ENCODE data around the gene TMEM63A.

Gene TMEM63A

DNA sequence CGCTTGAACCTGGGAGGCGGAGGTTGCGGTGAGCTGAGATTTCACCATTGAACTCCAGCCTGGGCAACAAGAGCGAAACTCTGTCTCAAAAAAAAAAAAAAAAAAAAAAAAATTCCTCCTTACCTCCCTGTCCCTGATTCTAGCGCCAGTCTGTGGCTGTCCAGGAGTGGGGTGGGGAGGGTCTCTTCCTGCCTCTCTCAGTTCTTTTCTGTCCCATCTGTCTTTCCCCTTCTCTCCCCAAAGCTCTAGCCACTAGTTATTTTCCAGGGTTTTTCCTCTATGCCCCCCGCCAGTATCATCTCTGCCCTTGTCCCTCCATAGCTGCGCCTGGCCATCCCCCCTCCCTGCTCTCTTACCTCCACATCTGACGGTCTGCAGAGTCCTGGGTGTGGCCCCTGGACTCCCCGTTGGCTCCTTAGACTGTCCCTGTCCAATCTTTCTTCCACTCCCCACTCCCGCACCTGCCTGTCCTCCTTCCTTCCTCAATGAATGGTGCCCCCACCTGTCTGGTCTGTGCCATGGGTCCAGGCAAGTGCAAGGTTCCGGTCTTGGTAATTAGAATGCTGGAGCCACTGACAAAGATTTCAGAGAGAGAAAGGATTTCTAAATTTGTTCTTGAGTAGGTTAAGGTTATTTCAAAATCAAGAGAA lies 1.6 kb upstream of the TMEM63A start:
- no peak for DNase-seq

DNA sequence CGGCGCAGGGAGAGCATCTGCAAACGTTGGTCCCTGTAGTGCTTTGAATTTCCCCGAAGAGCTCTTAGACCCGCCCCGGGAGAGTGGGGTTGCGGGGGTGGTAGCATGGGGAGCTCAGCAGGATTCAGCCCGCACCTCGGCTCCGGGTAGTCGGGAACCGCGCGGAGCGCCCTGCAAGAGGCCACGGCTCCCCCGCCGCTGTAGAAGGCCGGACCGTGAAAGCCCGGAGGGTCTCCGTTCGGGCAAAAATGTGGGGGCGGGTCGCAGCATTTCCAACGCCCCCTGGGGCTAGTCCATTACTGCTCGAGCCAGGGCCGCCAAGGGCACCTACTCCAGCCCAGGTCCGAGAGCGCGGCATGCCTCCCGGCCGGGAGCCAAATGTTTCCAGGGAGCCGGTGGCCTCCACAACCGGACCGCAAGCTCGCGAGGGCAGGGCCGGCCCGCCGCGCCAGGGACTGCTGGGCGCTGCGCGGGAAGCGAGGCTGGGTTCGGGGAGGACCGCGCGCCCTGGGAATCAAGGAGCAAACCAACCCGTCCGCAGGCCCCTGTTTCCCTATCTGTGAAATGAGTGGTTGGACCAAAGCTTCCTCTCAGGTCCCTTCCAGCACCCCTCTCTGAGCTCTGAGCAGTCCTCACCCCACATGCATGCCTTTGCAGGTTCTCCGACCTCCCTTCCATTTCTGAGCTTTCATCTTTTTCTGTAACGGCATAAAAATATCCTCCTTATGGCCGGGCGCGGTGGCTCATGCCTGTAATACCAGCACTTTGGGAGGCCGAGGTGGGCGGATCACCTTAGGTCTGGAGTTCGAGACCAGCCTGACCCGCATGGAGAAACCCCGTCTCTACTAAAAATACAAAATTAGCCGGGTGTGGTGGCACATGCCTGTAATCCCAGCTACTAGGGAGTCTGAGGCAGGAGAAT lies 775 bp upstream of the TMEM63A start:
- peak; percentile 79 for DNase-seq

DNA sequence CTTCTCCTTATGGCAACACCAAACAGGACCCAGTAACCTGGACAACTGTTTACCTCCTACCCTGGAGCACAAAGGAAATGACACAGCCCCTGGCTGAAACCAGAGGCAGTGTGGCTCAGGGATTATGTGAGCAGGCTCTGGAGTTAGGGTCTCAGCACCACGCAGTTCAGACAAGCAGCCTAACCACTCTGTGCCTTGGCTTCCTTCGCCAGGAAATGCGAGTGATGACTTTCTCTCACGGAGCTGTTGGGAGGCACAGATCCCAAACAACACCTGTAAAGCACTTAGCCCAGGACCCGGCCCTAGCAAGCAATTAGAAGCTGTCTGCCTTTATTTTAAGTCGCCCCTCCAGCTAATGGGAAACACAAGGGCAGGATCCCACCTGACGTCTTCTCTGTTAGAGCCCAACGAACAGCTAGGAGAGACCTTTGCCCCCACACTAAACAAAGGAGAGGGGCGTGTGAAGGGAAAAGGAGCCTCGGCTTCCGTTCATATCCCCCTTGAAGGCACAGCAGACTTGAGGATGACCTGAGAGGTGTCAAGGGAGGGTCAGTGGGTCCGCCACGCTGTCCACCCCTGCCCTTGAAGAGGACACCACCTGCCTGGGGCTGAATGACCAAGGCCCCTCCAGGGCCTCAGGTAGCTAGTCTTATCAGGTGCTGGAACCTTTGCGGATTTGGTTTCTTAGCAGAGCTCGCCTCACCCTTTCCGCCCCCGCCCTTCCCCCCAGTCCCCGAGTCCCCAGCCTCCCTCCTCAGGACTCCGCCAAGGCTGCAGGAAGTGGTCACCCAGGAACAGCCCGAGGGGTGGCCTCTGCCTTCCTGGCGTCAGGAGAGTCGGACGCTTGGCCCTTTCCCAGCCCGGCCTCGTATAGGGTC lies 860 bp downstream of the TMEM63A start:
- DNase-seq: peak; percentile 34

DNA sequence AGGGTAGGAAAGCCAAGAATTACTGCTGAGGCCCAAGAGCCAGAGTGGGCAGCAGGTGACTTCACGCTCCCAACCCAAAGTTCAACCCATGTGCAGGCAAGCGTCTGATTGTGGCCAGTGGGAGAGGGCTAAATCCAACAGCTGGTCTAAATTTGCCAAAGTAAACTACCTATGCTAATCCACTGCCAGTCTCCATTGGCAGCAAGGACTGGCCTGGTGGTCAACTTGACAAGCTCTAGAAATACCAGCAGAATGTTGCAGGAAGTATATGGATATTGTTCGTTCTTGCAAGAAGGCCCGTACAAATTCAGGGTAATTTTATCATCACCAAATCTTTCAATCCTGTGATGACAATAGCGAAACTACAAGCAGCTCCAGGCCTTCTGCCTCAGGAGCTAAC lies 1.5 kb downstream of the TMEM63A start:
- DNase-seq: no peak

DNA sequence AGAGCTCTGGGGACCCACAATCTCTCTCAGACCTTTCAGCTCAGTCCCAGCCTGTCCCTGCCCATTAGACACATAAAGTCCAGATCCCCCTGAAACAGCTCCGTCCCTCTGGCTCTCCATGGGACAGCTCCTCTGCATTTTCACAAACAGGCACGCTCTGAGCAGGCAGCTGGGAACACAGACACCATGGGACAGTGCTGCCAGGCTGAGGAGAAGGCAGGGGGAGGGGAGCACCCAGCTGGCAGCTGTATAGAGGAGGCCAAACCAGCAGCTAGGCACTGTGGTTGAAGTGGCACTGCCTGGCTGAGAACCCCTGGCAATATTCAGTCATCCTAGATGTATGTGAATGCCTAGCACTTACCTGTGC lies 2.0 kb downstream of the TMEM63A start:
- DNase-seq: peak; percentile 77

DNA sequence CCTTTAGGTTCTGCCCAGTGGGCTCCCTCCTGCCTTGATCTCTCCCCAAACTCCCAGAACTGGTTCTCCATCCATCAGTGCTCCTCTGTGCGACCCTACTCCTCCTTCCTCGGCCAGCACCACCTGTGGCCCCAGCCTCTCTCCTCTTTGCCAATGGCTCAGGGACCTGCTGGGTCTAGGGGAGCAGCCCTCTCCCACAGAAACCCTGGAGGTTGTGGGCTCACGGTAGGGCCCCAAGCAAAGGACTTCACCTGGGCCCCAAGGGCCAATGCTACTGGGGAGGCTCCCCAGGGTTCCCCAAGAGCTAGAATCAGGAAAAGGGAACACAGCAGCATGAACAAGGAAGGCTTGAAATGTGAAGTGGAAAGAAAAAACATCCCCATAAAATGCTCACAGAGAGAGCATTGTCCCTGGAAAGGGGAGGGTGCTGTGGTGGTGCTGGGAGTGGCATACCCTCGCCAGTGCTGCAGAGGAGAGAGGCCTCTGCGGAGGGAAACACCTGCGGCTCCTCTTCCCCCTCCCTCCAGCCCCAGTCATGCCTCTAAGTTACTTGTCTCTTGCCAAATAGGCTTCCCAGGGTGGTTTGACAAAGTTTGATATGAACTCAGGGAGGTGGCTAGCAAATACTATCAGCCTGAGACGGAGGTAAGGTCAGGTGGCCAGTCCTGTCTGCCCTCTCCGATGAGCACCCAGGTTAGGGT lies 2.5 kb downstream of the TMEM63A start:
- peak; percentile 54 for DNase-seq

DNA sequence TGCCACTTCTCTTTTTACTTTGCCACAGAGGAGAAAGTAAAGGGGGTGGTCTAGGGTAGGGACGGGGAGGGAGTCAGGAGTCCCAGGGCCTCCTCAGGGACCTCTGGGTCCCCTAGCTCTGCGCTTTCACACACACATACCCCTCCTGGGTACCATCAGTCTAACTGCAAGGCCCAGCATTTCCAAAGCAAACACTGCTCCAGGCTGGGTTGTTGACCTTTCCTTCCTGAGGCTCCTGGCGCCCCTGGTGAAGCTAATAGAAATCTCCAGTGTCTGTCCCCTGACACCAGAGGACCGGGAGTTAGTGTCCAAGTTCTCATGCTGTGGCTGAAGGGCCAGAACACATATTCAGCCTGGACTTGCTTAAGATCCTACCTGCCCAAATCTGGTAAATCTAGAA lies 3.9 kb downstream of the TMEM63A start:
- DNase-seq: no peak

DNA sequence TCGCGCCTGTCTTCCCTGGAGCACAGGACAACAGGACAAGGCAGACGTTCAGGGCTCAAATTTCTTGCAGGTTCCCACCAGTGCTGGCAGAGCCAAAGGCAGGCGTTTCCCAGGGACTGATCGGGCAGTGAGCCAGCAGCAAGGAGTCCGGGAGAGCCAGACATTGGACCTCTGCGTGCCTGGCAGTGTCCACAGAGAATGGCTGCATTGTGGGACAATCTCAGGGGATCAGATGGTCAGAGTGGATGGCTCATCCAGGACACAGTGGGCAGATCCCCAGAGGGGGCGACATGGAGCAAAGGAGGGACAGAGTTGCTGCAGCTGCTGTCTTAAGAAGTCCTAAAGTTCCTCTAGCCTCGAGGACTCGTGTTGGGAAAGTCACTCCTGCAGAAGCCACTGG lies 4.6 kb downstream of the TMEM63A start:
- DNase-seq: peak; percentile 89

DNA sequence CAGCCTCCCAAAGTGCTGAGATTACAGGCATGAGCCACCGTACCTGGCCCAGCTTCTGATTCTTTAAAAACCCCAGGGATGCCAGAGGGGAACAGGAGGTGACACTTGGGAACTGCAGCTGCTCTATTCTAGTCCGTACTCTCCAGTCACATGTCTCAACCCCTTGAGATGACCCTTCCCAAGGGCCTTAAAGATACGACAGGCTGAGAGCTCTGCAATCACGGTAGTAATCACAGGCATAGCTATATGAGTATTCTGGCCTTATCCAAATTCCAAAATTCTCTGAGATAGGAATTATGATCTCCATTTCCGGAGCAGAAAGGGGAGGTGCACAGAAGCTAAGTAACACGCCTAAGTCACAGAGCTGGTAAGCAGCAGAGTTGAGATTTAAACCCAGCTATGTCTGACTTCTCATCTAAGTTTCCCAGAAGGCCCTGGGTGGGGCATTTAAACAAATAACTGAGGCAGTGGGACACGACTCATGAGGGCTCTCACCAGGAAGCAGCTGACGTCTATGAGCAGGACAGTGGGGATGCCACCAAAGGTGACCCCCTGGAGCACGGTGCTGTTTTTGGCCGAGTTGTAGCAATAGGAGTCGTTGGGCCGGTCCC lies 5.2 kb downstream of the TMEM63A start:
- DNase-seq: no peak

DNA sequence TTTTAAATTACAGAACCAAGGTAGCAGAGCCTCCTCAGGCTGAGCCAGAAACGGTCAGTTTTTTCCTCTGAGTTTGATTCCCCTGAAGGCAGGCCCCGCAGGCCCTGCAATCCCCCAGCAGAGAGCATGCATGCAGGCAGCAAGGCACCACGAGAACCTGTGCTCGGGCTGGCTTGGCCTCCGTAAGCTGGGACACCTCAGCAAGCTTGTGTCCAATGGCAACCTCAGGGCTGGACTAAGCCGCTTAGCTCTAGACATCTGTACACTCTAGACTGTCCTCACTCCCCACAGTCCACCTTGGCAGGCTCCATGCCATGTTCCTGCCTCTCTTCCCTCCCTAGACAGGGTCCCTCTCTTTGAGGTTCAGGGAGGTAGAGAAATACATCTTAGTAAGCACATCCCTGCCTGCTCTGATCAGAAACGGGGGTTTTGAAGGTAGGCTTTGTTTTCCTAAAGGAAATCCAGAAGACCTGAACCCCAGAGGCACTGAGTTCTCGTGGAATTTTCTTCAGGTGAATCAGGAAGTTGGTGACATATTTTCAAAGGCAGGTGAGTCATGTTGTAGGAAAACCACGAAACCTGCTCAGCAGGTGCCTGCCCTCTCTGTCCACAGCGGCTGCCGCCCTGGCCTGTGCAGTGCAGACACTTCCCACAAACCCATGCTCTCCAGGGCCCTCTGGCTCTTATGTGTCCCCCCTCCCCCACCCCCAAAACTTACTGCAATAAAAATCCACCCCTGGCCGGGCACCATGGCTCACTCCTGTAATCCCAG lies 7.0 kb downstream of the TMEM63A start:
- DNase-seq: no peak

DNA sequence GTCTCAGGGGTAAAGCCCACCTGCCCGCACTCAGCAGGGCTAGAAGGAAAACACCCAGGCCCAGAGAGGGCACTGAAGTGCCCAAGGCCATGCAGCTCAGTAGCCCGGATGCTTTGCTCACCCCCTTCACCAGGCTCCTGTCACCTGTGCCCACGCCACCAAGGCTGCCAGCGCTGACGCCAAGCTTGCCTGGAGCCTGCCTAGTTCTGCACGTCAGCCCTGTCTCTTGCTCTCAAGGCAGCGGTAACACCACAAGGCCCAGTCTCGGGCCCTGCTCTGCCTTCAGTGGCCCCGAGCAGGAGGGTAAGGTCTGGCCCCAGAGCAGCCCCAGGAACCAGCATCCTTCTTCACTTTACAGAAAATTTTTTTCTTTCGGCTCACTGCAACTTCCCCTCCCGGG lies 7.7 kb downstream of the TMEM63A start:
- DNase-seq: no peak

DNA sequence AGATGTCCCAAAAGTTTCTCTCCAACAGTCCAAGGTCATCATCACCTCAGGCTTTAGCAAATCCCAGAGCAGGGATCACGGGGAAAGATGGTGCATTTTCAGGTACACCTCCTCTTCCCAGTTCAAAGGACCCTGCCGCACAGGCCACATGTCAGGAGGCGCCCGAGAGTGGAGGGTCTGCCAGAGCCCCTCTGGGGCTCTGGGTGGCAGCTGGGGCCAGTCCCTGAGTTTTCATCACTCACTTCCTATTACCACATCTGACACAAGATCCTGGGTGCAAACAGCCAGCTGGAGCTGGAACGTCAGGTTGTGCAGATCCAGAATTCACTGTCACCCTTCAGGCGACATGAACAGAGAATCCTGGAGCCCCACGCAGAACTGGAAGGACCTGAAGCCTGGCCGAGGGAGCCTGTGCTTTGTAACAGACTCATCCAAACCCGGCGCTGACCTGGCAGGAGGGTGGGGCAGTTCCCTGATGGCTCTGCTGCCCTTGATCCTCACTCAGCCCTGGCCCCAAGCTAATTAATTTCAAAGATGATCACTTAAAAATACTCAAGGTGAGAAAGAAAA lies 8.8 kb downstream of the TMEM63A start:
- no peak for DNase-seq

DNA sequence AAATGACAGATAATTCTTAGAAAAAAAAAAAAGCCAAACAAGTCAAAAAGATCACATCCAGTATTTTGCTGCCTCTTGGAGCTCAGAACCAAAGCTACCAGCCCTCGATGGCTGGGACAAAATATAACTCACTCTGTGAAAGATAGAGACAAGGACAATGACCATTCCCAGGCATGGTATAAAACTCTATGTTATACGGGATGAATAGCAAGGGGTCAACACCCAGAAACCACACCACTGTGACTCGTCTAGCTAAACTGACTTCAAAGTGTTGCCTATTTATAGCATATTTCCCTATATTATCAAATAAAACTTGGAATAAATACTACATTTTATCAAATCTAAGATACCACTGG lies 10.1 kb downstream of the TMEM63A start:
- no peak for DNase-seq

DNA sequence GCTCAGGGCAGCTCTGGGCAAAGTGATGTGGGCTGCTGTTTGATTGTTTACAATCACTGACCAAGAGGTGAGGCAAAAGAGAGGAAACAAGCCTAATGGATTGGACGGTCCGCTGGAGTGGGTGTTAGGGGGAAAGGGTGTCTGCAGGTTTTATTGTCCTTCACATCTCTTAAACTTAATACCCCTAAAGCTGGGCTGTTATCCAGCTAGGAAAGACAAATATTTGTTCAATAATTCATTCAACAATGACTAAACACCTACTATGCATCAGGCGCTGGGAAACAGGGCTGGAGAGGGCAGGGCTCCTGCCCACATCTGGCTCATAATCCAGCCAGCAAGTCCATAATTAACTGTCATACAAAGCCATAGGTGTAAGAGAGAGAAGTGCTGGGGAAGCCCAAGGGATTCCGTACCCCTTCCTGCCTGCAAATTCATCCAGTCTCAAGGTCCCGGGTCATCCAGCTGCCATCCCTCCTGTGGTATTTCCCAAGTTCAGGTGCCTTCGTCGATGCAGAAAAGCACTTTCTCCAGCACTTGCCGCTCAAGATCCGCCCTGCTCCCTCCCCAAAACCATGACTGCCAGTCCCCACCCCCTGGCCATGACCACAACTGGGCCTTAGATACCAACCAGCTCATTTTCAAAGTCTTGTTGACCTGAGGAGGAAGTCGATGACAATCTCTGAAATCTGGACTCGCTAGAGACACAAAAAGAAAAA lies 10.7 kb downstream of the TMEM63A start:
- DNase-seq: no peak

DNA sequence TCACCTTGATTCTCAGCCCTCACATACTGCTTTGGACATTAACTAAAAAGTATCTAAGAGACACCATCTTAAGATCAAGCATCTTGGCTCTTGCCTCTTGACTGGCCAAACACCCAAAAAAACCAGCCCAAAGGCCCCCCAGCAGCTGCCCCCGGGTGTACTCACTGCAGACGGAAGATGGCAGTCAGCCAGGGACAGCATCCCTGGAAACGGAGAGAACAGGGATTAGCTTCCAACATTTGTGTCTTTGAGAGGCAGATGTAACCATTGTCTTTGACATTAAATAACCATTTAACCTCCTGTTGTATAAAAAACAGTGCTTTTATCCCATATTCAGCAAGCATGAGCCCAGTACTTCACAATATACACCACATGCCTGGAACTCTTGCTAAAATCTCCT lies 11.3 kb downstream of the TMEM63A start:
- DNase-seq: peak; percentile 38

DNA sequence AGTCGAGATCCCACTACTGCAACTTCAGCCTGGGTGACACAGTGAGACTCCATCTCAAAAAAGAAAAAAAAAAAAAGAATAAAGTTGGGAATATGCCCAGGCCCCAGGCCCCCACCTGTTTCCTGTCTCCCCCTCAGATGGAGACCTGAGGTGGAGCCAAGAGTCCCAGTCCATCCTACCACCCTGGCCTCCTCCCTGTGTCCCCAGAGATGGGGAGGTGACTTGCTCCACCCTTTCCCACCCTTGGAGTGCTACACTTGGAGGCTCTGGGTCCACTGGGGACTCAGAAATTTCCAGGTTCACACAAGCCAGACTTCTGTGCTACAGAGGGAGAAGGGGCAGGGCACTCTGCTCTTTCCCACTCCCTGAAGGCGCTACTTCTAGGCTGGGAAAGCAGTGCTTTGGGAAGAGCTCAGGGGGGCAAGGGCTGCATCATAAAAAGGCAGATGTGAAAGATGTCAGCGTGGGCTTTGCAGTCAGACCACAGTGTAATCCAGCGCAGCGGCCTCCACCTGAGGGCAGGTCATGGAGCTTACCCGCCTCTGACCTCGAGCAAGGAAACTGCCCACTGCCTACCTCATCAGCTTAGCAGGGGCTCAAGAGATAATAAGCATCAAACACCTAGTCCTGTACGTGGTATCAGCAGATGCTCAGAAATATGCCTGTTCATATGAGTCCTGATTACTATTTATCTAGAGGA lies 13.4 kb downstream of the TMEM63A start:
- DNase-seq: no peak

DNA sequence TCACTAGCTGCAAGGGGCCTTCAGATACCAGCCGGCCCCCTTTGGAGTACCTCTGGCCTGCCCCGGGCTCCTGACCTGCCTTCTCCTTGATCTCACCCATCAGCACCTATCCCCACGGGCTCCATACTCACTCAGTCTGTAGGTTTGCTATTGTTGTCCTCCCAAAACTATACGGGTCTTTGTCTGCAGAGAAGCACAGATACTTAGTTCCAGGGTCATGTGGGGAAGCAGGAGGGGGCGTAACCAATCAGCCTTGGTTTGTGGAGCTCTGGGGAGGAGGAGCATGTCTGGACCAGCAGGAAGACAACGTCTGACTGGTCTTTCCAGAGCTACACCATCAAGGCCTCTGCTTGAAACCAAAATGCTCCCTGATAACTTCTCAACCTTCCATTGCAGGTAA lies 15.2 kb downstream of the TMEM63A start:
- DNase-seq: no peak

DNA sequence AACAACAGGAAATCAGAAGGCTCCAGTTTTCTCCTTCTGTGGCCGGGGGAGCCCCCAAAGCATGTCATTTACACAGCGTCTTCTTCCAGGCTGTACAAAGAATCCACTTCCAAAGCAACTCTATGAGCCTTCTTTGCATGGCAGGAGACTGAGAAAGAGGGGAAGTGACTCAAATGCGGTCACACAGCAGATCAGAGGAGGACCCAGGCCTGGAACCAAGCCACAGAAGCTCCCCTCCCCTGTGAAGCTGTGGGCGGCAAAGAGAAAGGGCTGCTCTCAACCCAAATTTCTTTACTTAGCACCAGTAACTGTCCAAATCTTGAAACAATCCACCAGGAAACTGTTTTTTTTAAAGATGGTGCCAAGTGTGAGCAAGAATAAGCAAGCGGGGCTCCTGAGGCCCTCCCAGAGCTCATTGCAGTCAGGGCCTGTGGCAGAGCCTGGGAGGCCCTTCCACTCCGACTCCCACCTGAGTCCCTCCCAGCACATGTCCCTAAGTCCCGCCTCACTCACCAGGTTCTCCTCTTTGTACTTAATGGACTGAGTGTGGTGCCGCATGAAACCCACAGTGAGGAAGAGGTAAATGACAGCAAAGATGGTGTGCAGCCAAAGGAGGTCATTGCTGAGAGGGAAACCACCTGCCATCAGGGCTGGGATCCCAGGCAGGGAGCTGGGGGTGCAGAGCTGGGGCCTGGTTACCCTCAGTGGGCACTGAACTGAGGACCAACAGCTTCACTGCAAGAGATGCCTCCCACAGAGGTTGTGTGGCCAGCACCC lies 15.9 kb downstream of the TMEM63A start:
- DNase-seq: no peak

DNA sequence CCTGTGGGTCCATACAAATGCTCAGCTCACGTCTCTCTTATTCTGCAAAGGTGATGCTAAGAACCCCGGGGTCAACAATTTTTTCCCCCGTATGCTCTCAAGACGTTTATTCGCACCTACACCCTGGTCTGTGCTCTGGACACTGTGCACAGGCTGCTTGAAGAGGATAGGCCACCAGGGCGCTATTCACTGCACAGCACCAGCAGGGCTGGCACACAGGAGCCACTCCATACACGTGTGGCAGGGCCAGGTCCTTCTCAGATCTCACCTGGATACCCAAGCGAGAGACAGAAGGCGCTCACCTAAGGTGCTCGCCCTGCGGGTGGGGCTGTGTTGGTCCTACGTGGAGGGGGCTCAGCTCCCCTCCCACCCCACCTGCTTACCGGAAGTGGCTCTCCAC lies 16.7 kb downstream of the TMEM63A start:
- DNase-seq: no peak
